ENCODE data around the gene MED27. TPM values are rescaled to one million over a fixed set of nuclear protein-coding genes. Genes with fewer than 3 reads are reported as not detected.

MED27 gene
- total and polyA plus RNA-seq, 2 experiments from 2014 or later, result 21.4 to 41.1 TPM

DNA sequence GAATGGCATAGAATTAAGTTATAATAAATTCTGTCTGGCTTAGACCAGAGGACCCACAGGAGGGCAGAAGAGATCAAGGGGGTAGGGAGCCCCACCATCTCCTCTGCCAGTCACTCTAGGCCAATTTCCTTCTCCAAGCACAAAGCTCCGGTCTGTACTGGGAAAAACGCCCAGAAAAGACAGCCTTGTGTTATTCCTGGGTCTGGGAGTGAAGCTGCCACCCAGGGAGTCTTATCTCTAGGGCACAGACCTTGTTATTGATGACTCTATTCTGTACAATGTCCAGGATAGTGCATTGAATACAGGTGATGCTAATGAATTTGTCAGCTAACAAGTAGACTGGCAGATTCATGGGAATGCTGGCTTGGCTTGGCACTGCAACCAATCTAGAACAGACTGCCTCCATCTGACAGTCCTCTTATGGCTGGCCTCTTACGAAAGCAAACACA lies 60.7 kb downstream of the MED27 start:
- Histone ChIP-seq H3F3A (ENCODE audit: insufficient read depth) (no peaks in the 10 kb centered on the region), H3K36me3 (ENCODE audit: low read depth) (no peaks in the 10 kb centered on the region), H3K27ac (no peak overlapping the region), H3K9me2 (ENCODE audit: insufficient read depth) (no peaks in the 10 kb centered on the region), H3K4me1 (ENCODE audit: insufficient read depth) (no peaks in the 10 kb centered on the region), H3K9me3 (ENCODE audit: low read depth) (no peaks in the 10 kb centered on the region), H3K4me2 (ENCODE audit: unreplicated experiment) (no peak overlapping the region), H3K79me2 (ENCODE audit: insufficient read depth) (peaks cover 88% of the 10 kb centered on the region), H4K20me1 (ENCODE audit: insufficient read depth) (peaks cover 9% of the 10 kb centered on the region; the same call in 1 of the 2 replicates), H3K4me3 (no peak overlapping the region), H2AFZ (no peak overlapping the region), H3K9ac (no peak overlapping the region), H3K27me3 (replicated peaks; ENCODE audit: insufficient read depth) (no peaks in the 10 kb centered on the region)
- 53 to 60% methylated on average over 3 of the region's 3 CpGs for WGBS, 2 experiments (ENCODE audit: low coverage in 1 of 2, low lambda C conversion rate in 2 of 2, missing lambda C conversion rate in 2 of 2)
- TF ChIP-seq EZH2 (IDR thresholded peaks at IDR 0.05; ENCODE audit: insufficient read depth, poor library complexity, severe bottlenecking) (no peak), EZH2phosphoT487 (IDR thresholded peaks at IDR 0.05; ENCODE audit: insufficient read depth, low read depth) (no peak)
- in situ Hi-C loops (cut with MboI), result no loop called here
- DNase-seq, result no peak

DNA sequence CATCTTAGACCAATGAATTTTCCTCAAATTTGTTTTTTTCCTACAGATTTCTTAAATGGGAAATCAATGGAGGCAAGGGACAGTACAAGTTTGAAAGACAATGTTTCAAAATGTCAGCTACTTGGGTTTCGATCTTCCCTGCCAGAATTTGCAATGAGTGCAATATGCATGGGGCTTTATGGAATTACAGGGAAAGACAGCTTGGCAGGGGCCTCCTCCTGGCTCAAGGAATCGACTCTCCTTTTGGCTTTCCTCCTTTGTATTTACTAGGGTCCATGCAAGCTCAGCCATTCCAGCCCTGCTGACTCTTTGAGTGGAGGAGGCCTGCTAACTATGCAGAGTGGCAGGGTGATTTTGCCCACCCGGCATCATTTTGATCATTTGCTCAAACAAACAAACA lies 63.2 kb downstream of the MED27 start:
- Histone ChIP-seq H3K9me3 (ENCODE audit: low read depth) (no peaks in the 10 kb centered on the region), H2AFZ (no peak overlapping the region), H4K20me1 (ENCODE audit: insufficient read depth) (peaks cover 7% of the 10 kb centered on the region; the same call in 1 of the 2 replicates), H3K4me3 (no peak overlapping the region), H3K27me3 (replicated peaks; ENCODE audit: insufficient read depth) (no peaks in the 10 kb centered on the region), H3K9ac (no peak overlapping the region), H3F3A (ENCODE audit: insufficient read depth) (no peaks in the 10 kb centered on the region), H3K4me2 (ENCODE audit: unreplicated experiment) (no peak overlapping the region), H3K9me2 (ENCODE audit: insufficient read depth) (no peaks in the 10 kb centered on the region), H3K36me3 (ENCODE audit: low read depth) (no peaks in the 10 kb centered on the region), H3K79me2 (ENCODE audit: insufficient read depth) (peaks cover 63% of the 10 kb centered on the region), H3K27ac (no peak overlapping the region), H3K4me1 (ENCODE audit: insufficient read depth) (no peaks in the 10 kb centered on the region)
- WGBS, 2 experiments (ENCODE audit: low coverage in 1 of 2, low lambda C conversion rate in 2 of 2, missing lambda C conversion rate in 2 of 2), result 66 to 70% methylated on average over 3 of the region's 3 CpGs
- in situ Hi-C loops (cut with MboI), result no loop called here
- TF ChIP-seq EZH2phosphoT487 (IDR thresholded peaks at IDR 0.05; ENCODE audit: insufficient read depth, low read depth) (no peak), EZH2 (IDR thresholded peaks at IDR 0.05; ENCODE audit: insufficient read depth, poor library complexity, severe bottlenecking) (no peak)
- DNase-seq, result no peak

- Histone ChIP-seq H3K27me3 (replicated peaks; ENCODE audit: insufficient read depth) (no peaks in the 10 kb centered on the region), H3K9me2 (ENCODE audit: insufficient read depth) (no peaks in the 10 kb centered on the region), H4K20me1 (ENCODE audit: insufficient read depth) (peaks cover 4% of the 10 kb centered on the region; the same call in 1 of the 2 replicates), H3K4me2 (ENCODE audit: unreplicated experiment) (no peak overlapping the region), H3K79me2 (ENCODE audit: insufficient read depth) (peaks cover 61% of the 10 kb centered on the region), H3F3A (ENCODE audit: insufficient read depth) (no peaks in the 10 kb centered on the region), H3K9me3 (ENCODE audit: low read depth) (no peaks in the 10 kb centered on the region), H3K36me3 (ENCODE audit: low read depth) (no peaks in the 10 kb centered on the region), H3K9ac (no peak overlapping the region), H3K4me1 (ENCODE audit: insufficient read depth) (no peaks in the 10 kb centered on the region), H2AFZ (no peak overlapping the region), H3K4me3 (no peak overlapping the region), H3K27ac (no peak overlapping the region)
- DNase-seq, result no peak
- TF ChIP-seq EZH2phosphoT487 (IDR thresholded peaks at IDR 0.05; ENCODE audit: insufficient read depth, low read depth), result no peak
- no peak for TF ChIP-seq EZH2 (IDR thresholded peaks at IDR 0.05; ENCODE audit: insufficient read depth, poor library complexity, severe bottlenecking)
- WGBS, 2 experiments (ENCODE audit: low coverage in 1 of 2, low lambda C conversion rate in 2 of 2, missing lambda C conversion rate in 2 of 2), result 88 to 91% methylated on average over 3 of the region's 3 CpGs
- in situ Hi-C loops (cut with MboI), result no loop called here
These were observed 63.8 kb downstream of the MED27 start for GRCh38 chr9:132015866-132016265.

- in situ Hi-C loops (cut with MboI), result no loop called here
- Histone ChIP-seq H3K9ac (no peak overlapping the region), H3K4me1 (ENCODE audit: insufficient read depth) (no peaks in the 10 kb centered on the region), H3K9me3 (ENCODE audit: low read depth) (no peaks in the 10 kb centered on the region), H3F3A (ENCODE audit: insufficient read depth) (no peaks in the 10 kb centered on the region), H3K79me2 (ENCODE audit: insufficient read depth) (peaks cover 50% of the 10 kb centered on the region), H3K9me2 (ENCODE audit: insufficient read depth) (no peaks in the 10 kb centered on the region), H3K4me2 (ENCODE audit: unreplicated experiment) (no peak overlapping the region), H3K27ac (no peak overlapping the region), H3K36me3 (ENCODE audit: low read depth) (no peaks in the 10 kb centered on the region), H4K20me1 (ENCODE audit: insufficient read depth) (no peaks in the 10 kb centered on the region; the same call in 1 of the 2 replicates), H3K27me3 (replicated peaks; ENCODE audit: insufficient read depth) (no peaks in the 10 kb centered on the region), H2AFZ (no peak overlapping the region), H3K4me3 (no peak overlapping the region)
- WGBS, 2 experiments (ENCODE audit: low coverage in 1 of 2, low lambda C conversion rate in 2 of 2, missing lambda C conversion rate in 2 of 2), result 65 to 66% methylated on average over 4 of the region's 4 CpGs
- DNase-seq, result no peak
- TF ChIP-seq EZH2phosphoT487 (IDR thresholded peaks at IDR 0.05; ENCODE audit: insufficient read depth, low read depth) (no peak), EZH2 (IDR thresholded peaks at IDR 0.05; ENCODE audit: insufficient read depth, poor library complexity, severe bottlenecking) (no peak)
These were observed 65.4 kb downstream of the MED27 start for GRCh38 chr9:132014218-132014805.
